HCT116 (cell line): ENCODE results near the gene LAYN. TPM values are rescaled to one million over a fixed set of nuclear protein-coding genes. Genes with fewer than 3 reads are reported as not detected.

Experiments used
- ATAC-seq: fragments of 200-7000 bp; cut with Tn5 transposase; 2 replicates; pipeline ENCODE4 v1.9.1; 2020; ENCODE audit warnings: mild to moderate bottlenecking, moderate library complexity
- BruUV-seq: library from RNA; stranded (reverse); fragments of 400-500 nt; replicated peaks from 2 replicates; lab custom pipeline; 2021; lab: Mats Ljungman, UMichigan
- CTCF ChIA-PET: fragments of 300-600 bp; sonication (Branson Sonifier 250); formaldehyde crosslinking; loops from one replicate; lab custom pipeline; 2021; ENCODE audit warnings: antibody characterized with exemption; lab: Charles Lee
- POLR2A ChIA-PET: fragments of 300-600, 350-600 bp; sonication (Branson Sonifier 250); formaldehyde crosslinking; loops from one replicate; lab custom pipeline; 2021; ENCODE audit warnings: antibody characterized with exemption; lab: Charles Lee
- RAD21 ChIA-PET, 2 experiments: fragments of 300-600 bp; sonication (Branson Sonifier 250); formaldehyde crosslinking; loops; one replicate each; lab custom pipeline; 2023; ENCODE audit warnings: low total read pairs in 2 of 2; ENCODE audit not compliant: uncharacterized antibody in 2 of 2, unreplicated experiment in 2 of 2, low non-redundant PET in 1 of 2; lab: Charles Lee
- DNase-seq: peaks from one replicate; pipeline ENCODE4 v3.0.0-alpha.2; 2010; ENCODE audit warnings: low read depth, low spot score
- H2AFZ ChIP-seq: fragments of 200-600 bp; shearing (Covaris generic), sonication (generic); 2 replicates; pipeline ENCODE4 v1.6.1; 2017; ENCODE audit warnings: low read depth, mixed run types, mixed read lengths, antibody characterized with exemption, low read length; ENCODE audit not compliant: poor library complexity, severe bottlenecking
- H3K27ac ChIP-seq: 2 replicates; pipeline ENCODE4 v1.5.1; 2012; ENCODE audit warnings: low read depth, low read length
- H3K27me3 ChIP-seq: fragments of 200-600 bp; sonication (generic); 2 replicates; pipeline ENCODE4 v1.6.1; 2016; ENCODE audit warnings: mixed run types, low read length, mixed read lengths; ENCODE audit not compliant: insufficient read depth
- H3K36me3 ChIP-seq, 2 experiments: fragments of 200-500 bp in 1 of 2; fragments of 200-600 bp in 1 of 2; sonication (Bioruptor generic) in 1 of 2; sonication (generic) in 1 of 2; 2 replicates each; pipeline versions ENCODE4 v1.5.1 to v1.6.1; 2014 to 2016; ENCODE audit warnings: low read length in 2 of 2, inconsistent platforms in 1 of 2, mixed read lengths in 1 of 2, mixed run types in 1 of 2; ENCODE audit not compliant: insufficient read depth in 2 of 2, control insufficient read depth in 1 of 2
- H3K4me1 ChIP-seq, 2 experiments: fragments of 200-600 bp in 1 of 2; sonication (generic) in 1 of 2; 2 replicates each; pipeline versions ENCODE4 v1.5.1 to v1.6.1; 2012 to 2017; ENCODE audit warnings: low read length in 2 of 2, inconsistent platforms in 1 of 2, mild to moderate bottlenecking in 1 of 2, mixed read lengths in 1 of 2, mixed run types in 1 of 2, moderate library complexity in 1 of 2; ENCODE audit not compliant: insufficient read depth in 2 of 2, control insufficient read depth in 1 of 2
- H3K4me2 ChIP-seq: fragments of 200-600 bp; sonication (generic); 2 replicates; pipeline ENCODE4 v1.6.1; 2017; ENCODE audit warnings: mixed run types, low read length, mixed read lengths
- H3K4me3 ChIP-seq, 2 experiments: fragments of 200-600 bp in 1 of 2; sonication (generic) in 1 of 2; replicated peaks in 1 of 2; 2 replicates each; pipeline ENCODE4 v1.5.1; 2011 to 2016; ENCODE audit warnings: low read length in 2 of 2, control low read depth in 1 of 2, low read depth in 1 of 2, mild to moderate bottlenecking in 1 of 2, mixed read lengths in 1 of 2, mixed run types in 1 of 2
- H3K79me2 ChIP-seq: fragments of 200-600 bp; sonication (generic); 2 replicates; pipeline ENCODE4 v1.6.1; 2017; ENCODE audit warnings: mild to moderate bottlenecking, mixed run types, low read length, moderate library complexity, mixed read lengths; ENCODE audit not compliant: insufficient read depth
- H3K9ac ChIP-seq: fragments of 200-600 bp; sonication (generic); 2 replicates; pipeline ENCODE4 v1.6.1; 2016; ENCODE audit warnings: low read length, mixed read lengths
- H3K9me2 ChIP-seq: fragments of 200-600 bp; sonication (generic), shearing (Covaris generic); 2 replicates; pipeline ENCODE4 v1.6.1; 2017; ENCODE audit warnings: mixed run types, mild to moderate bottlenecking, moderate library complexity; ENCODE audit not compliant: insufficient read depth
- H3K9me3 ChIP-seq, 2 experiments: fragments of 200-500 bp in 1 of 2; fragments of 200-600 bp in 1 of 2; sonication (Bioruptor generic) in 1 of 2; sonication (generic) in 1 of 2; 2 replicates each; pipeline ENCODE4 v1.6.1; 2014 to 2017; ENCODE audit warnings: low read length in 2 of 2, mixed read lengths in 2 of 2, inconsistent platforms in 1 of 2, low read depth in 1 of 2, mild to moderate bottlenecking in 1 of 2, mixed run types in 1 of 2, moderate library complexity in 1 of 2; ENCODE audit not compliant: control insufficient read depth in 1 of 2, insufficient read depth in 1 of 2
- H4K20me1 ChIP-seq: fragments of 200-600 bp; sonication (generic), shearing (Covaris generic); 2 replicates; pipeline ENCODE4 v1.6.1; 2017; ENCODE audit warnings: mixed run types, mild to moderate bottlenecking, moderate library complexity; ENCODE audit not compliant: insufficient read depth
- ATF3 ChIP-seq: IDR thresholded peaks from 2 replicates; pipeline ENCODE4 v1.6.1; 2012
- CBX3 ChIP-seq: IDR thresholded peaks from 2 replicates; pipeline ENCODE4 v1.6.1; 2012; ENCODE audit warnings: low read depth
- CTCF ChIP-seq, 3 experiments: fragments of 200-600 bp in 1 of 3; sonication (generic) in 1 of 3; IDR thresholded peaks in 2 of 3; conservative IDR thresholded peaks in 1 of 3; 2 replicates each; pipeline ENCODE4 v1.5.1; 2012 to 2017; ENCODE audit warnings: low read depth in 2 of 3, low read length in 2 of 3, antibody characterized with exemption in 1 of 3, borderline replicate concordance in 1 of 3, control low read depth in 1 of 3, mild to moderate bottlenecking in 1 of 3, mixed read lengths in 1 of 3, mixed run types in 1 of 3, moderate library complexity in 1 of 3; ENCODE audit not compliant: insufficient read depth in 1 of 3
- EGR1 ChIP-seq: IDR thresholded peaks from 2 replicates; pipeline ENCODE4 v1.6.1; 2012; ENCODE audit warnings: low read depth
- ELF1 ChIP-seq: IDR thresholded peaks from 2 replicates; pipeline ENCODE4 v1.6.1; 2012; ENCODE audit warnings: low read depth, borderline replicate concordance
- EZH2 ChIP-seq: fragments of 200-600 bp; sonication (generic); IDR thresholded peaks from 2 replicates; pipeline ENCODE4 v1.6.1; 2017; ENCODE audit warnings: antibody characterized with exemption, mixed run types
- JUND ChIP-seq: IDR thresholded peaks from 2 replicates; pipeline ENCODE4 v1.6.1; 2012
- POLR2AphosphoS5 ChIP-seq: IDR thresholded peaks from 2 replicates; pipeline ENCODE4 v1.6.1; 2011; ENCODE audit warnings: mild to moderate bottlenecking, low read depth, low read length, moderate library complexity
- REST ChIP-seq: IDR thresholded peaks from 2 replicates; pipeline ENCODE4 v1.6.1; 2012; ENCODE audit warnings: low read depth
- SRF ChIP-seq: IDR thresholded peaks from 2 replicates; pipeline ENCODE4 v1.6.1; 2012; ENCODE audit warnings: low read depth
- ZBTB33 ChIP-seq: IDR thresholded peaks from 2 replicates; pipeline ENCODE4 v1.6.1; 2011; ENCODE audit warnings: mild to moderate bottlenecking, low read length, moderate library complexity; ENCODE audit not compliant: insufficient replicate concordance; ENCODE audit errors: extremely low read depth
- ZNF274 ChIP-seq: fragments of 200-500 bp; sonication (Bioruptor generic); IDR thresholded peaks from 2 replicates; pipeline ENCODE4 v1.6.1; 2014; ENCODE audit warnings: mild to moderate bottlenecking, low read depth, low read length, inconsistent platforms
- intact Hi-C: fragments of 100-400 bp; cut with micrococcal nuclease; formaldehyde crosslinking; loops from 2 replicates; pipeline ENCODE4 v1.10.0; 2022
- total RNA-seq: library from RNA; stranded (reverse); gene quantifications from one replicate; pipeline ENCODE4 v1.2.1, GENCODE V29; 2021; ENCODE audit not compliant: unreplicated experiment

LAYN gene
- total RNA-seq, 1 experiment from 2014 or later, result not detected

- Histone ChIP-seq H3K9me3 (no peaks in the 10 kb centered on the region), H2AFZ (no peak overlapping the region), H3K4me2 (no peak overlapping the region), H3K27me3 (no peaks in the 10 kb centered on the region; the same call in 1 of the 2 replicates), H3K9ac (no peak overlapping the region), H3K4me3 (no peak overlapping the region), H3K4me1 (peaks cover 0 to 13% of the 10 kb centered on the region in 2 experiments; a peak in 2 of 4 replicates), H3K79me2 (no peaks in the 10 kb centered on the region), H3K9me2 (no peaks in the 10 kb centered on the region), H4K20me1 (no peaks in the 10 kb centered on the region), H3K27ac (no peak overlapping the region), H3K36me3 (no peaks in the 10 kb centered on the region)
- ATAC-seq (no peak), DNase-seq (no peak)
- ChIA-PET RAD21 (no interaction called here), CTCF (no interaction called here), POLR2A (no interaction called here)
- TF ChIP-seq ZNF274, result no peak
- TF ChIP-seq JUND, result no peak
- no peak for TF ChIP-seq POLR2AphosphoS5
- no peak for TF ChIP-seq REST
- no peak for TF ChIP-seq CBX3
- BruUV-seq, result no TSS peak
- intact Hi-C loops, result no loop called here
These were observed 5.2 kb upstream of the LAYN start for GRCh38 chr11:111535281-111535680.

- Histone ChIP-seq H3K79me2 (no peaks in the 10 kb centered on the region), H2AFZ (no peak overlapping the region), H3K9me3 (no peaks in the 10 kb centered on the region), H3K4me1 (no peaks in the 10 kb centered on the region), H3K27ac (no peak overlapping the region), H3K27me3 (no peaks in the 10 kb centered on the region; the same call in 1 of the 2 replicates), H3K36me3 (no peaks in the 10 kb centered on the region), H3K9ac (no peak overlapping the region), H3K9me2 (no peaks in the 10 kb centered on the region), H3K4me3 (no peak overlapping the region), H4K20me1 (no peaks in the 10 kb centered on the region), H3K4me2 (no peak overlapping the region)
- ChIA-PET CTCF (no interaction called here), RAD21 (no interaction called here), POLR2A (no interaction called here)
- no peak for DNase-seq
- ATAC-seq, result no peak
- intact Hi-C loops, result no loop called here
- no TSS peak for BruUV-seq
- TF ChIP-seq EGR1 (no peak), ZBTB33 (no peak), ELF1 (no peak), ATF3 (no peak), ZNF274 (no peak), EZH2 (no peak), SRF (no peak), CTCF (IDR thresholded peaks at IDR 0.05 in 2 of 3, conservative IDR thresholded peaks at IDR 0.05 in 1 of 3; ENCODE audit: borderline replicate concordance in 1 of 3, insufficient read depth in 1 of 3, low read depth in 2 of 3, low read length in 2 of 3) (no peak), CBX3 (no peak)
These were observed 3.1 kb upstream of the LAYN start for GRCh38 chr11:111537336-111537860.
